Trophoblast cell (in vitro differentiated cells and primary cell): ENCODE data around the gene CD44.
A peak's percentile ranks its signal among the peaks of the same experiment; 100 is the strongest.

Source experiments
- DNase-seq, 2 donors: peaks; one replicate each; pipeline ENCODE4 v3.0.0-alpha.2; 2016
- H2AFZ ChIP-seq: 2 replicates; pipeline ENCODE4 v1.6.1; 2013; ENCODE audit warnings: low read length, moderate library complexity, mild to moderate bottlenecking; ENCODE audit not compliant: insufficient read depth, poor library complexity
- H2AK5ac ChIP-seq: 2 replicates; pipeline ENCODE4 v1.6.1; 2013; ENCODE audit warnings: mild to moderate bottlenecking, low read length
- H2BK120ac ChIP-seq: 2 replicates; pipeline ENCODE4 v1.6.1; 2013; ENCODE audit warnings: low read length, mild to moderate bottlenecking, moderate library complexity; ENCODE audit not compliant: insufficient read depth, poor library complexity
- H2BK12ac ChIP-seq: 2 replicates; pipeline ENCODE4 v1.6.1; 2013; ENCODE audit warnings: mild to moderate bottlenecking, low read length, moderate library complexity
- H2BK5ac ChIP-seq: 2 replicates; pipeline ENCODE4 v1.6.1; 2013; ENCODE audit warnings: low read length, low read depth, moderate library complexity, mild to moderate bottlenecking; ENCODE audit not compliant: poor library complexity
- H3K14ac ChIP-seq: 2 replicates; pipeline ENCODE4 v1.6.1; 2013; ENCODE audit warnings: mild to moderate bottlenecking, low read length
- H3K18ac ChIP-seq: 2 replicates; pipeline ENCODE4 v1.6.1; 2013; ENCODE audit warnings: mild to moderate bottlenecking, low read length
- H3K23ac ChIP-seq: 2 replicates; pipeline ENCODE4 v1.6.1; 2013; ENCODE audit warnings: low read length
- H3K27ac ChIP-seq: 2 replicates; pipeline ENCODE4 v1.5.1; 2013; ENCODE audit warnings: low read depth, mild to moderate bottlenecking, inconsistent platforms, low read length, moderate library complexity
- H3K27me3 ChIP-seq: 2 replicates; pipeline ENCODE4 v1.6.1; 2013; ENCODE audit warnings: inconsistent platforms, mild to moderate bottlenecking, low read length, moderate library complexity; ENCODE audit not compliant: insufficient read depth
- H3K36me3 ChIP-seq, 2 experiments: 1 replicate in 1 of 2; 2 replicates in 1 of 2; pipeline ENCODE4 v1.6.1; 2013; ENCODE audit warnings: low read length in 2 of 2, mild to moderate bottlenecking in 2 of 2, moderate library complexity in 1 of 2; ENCODE audit not compliant: insufficient read depth in 2 of 2, control insufficient read depth in 1 of 2
- H3K4ac ChIP-seq: 2 replicates; pipeline ENCODE4 v1.6.1; 2013; ENCODE audit warnings: low read depth, mild to moderate bottlenecking, low read length, moderate library complexity
- H3K4me1 ChIP-seq, 2 experiments: 1 replicate in 1 of 2; 2 replicates in 1 of 2; pipeline ENCODE4 v1.6.1; 2013; ENCODE audit warnings: low read length in 2 of 2, mild to moderate bottlenecking in 2 of 2, moderate library complexity in 1 of 2; ENCODE audit not compliant: insufficient read depth in 2 of 2, control insufficient read depth in 1 of 2
- H3K4me2 ChIP-seq: 2 replicates; pipeline ENCODE4 v1.6.1; 2013; ENCODE audit warnings: inconsistent platforms, mild to moderate bottlenecking, low read length, moderate library complexity
- H3K4me3 ChIP-seq: 2 replicates; pipeline ENCODE4 v1.5.1; 2013; ENCODE audit warnings: mild to moderate bottlenecking, low read depth, low read length, inconsistent platforms
- H3K79me1 ChIP-seq: one replicate; pipeline ENCODE4 v1.6.1; 2013; ENCODE audit warnings: low read length
- H3K79me2 ChIP-seq: 2 replicates; pipeline ENCODE4 v1.6.1; 2013; ENCODE audit warnings: low read length, mild to moderate bottlenecking; ENCODE audit not compliant: control insufficient read depth, insufficient read depth, poor library complexity
- H3K9ac ChIP-seq: 2 replicates; pipeline ENCODE4 v1.6.1; 2013; ENCODE audit warnings: mild to moderate bottlenecking, low read length
- H3K9me3 ChIP-seq: 2 replicates; pipeline ENCODE4 v1.6.1; 2013; ENCODE audit warnings: low read depth, mild to moderate bottlenecking, control low read depth, inconsistent platforms, low read length; ENCODE audit not compliant: insufficient read depth
- H4K12ac ChIP-seq: 2 replicates; pipeline ENCODE4 v1.6.1; 2013; ENCODE audit warnings: low read depth, mild to moderate bottlenecking, low read length, moderate library complexity
- H4K8ac ChIP-seq: 2 replicates; pipeline ENCODE4 v1.6.1; 2013; ENCODE audit warnings: low read depth, mild to moderate bottlenecking, low read length, moderate library complexity
- H4K91ac ChIP-seq: one replicate; pipeline ENCODE4 v1.6.1; 2013; ENCODE audit warnings: low read depth, mild to moderate bottlenecking, low read length, moderate library complexity
- WGBS: extraction: QIAGEN DNeasy Blood & Tissue Kit; methylation state at CpG from one replicate; pipeline ENCODE4 v1.1.7; 2013; ENCODE audit warnings: missing lambda C conversion rate; ENCODE audit not compliant: insufficient read length, insufficient coverage; ENCODE audit errors: extremely low coverage; 5-methylcytosine and 5-hydroxymethylcytosine counted together

Gene CD44

DNA sequence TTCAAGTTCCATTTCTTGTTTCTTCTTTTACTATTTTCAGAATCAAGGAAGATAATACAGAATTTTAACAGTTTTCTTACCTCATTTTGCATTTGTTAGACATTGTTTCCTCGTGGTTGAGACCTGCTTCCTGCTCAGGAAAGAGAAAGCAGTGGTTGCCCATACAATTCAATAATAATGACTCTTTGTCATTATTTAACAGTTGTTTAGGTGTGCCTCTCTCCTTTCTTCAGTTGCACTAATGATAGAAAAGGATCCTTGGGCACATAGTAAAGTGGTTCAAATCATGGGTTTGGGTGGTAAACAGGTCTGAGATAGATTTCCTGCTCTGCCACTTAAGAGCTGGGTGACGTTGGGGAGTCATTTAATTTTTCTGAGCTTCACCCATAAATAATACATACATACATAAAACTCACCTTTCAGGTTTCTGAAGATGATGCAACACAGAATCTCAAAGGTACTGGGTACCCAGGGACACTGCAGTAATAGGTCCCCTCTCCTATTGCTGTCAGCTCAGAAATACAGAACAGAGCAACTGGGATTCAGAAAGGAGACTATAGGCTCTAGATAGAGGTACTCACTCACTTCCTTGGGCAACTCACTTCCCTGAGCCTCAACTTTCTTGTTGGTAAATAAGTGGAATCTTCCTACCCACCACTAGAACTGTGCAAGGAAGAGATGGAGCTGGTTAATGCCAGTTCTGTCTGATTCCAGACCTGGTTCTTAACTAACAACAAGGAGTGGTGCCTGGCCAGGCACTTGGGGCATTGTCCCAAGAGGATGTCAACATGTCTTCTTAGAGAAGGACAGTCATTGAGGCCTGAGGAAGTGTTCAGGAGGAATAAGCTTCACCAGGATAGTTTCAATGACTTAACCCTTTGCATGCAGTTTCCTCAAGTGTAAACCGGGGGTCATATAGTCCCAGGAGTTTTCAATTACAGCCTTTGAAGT is 34.9 kb downstream of the CD44 start:
- H2AFZ ChIP-seq: no peak overlapping the region
- no peak overlapping the region for H2AK5ac ChIP-seq
- H3K9me3 ChIP-seq: no peaks in the 10 kb centered on the region
- no peaks in the 10 kb centered on the region for H3K79me1 ChIP-seq
- no peak overlapping the region for H2BK12ac ChIP-seq
- H3K9ac ChIP-seq: no peak overlapping the region
- H3K23ac ChIP-seq: peak overlapping the region; percentile 38
- no peak overlapping the region for H2BK120ac ChIP-seq
- H3K4me1 ChIP-seq: peaks cover 0 to 7% of the 10 kb centered on the region in 2 experiments
- H3K27me3 ChIP-seq: no peaks in the 10 kb centered on the region
- H3K27ac ChIP-seq: no peak overlapping the region
- H2BK5ac ChIP-seq: no peak overlapping the region
- no peaks in the 10 kb centered on the region for H3K36me3 ChIP-seq
- no peak overlapping the region for H3K4me2 ChIP-seq
- no peak overlapping the region for H4K8ac ChIP-seq
- no peak overlapping the region for H3K18ac ChIP-seq
- H4K91ac ChIP-seq: no peak overlapping the region
- no peaks in the 10 kb centered on the region for H3K79me2 ChIP-seq
- H4K12ac ChIP-seq: no peak overlapping the region
- no peak overlapping the region for H3K14ac ChIP-seq
- no CpG with 5 or more reads among the region's 3 CpGs for WGBS
- DNase-seq: peak in 1 of 2 donors; percentile 23
- H3K4ac ChIP-seq: no peak overlapping the region
- peak overlapping the region; percentile 43 for H3K4me3 ChIP-seq

DNA sequence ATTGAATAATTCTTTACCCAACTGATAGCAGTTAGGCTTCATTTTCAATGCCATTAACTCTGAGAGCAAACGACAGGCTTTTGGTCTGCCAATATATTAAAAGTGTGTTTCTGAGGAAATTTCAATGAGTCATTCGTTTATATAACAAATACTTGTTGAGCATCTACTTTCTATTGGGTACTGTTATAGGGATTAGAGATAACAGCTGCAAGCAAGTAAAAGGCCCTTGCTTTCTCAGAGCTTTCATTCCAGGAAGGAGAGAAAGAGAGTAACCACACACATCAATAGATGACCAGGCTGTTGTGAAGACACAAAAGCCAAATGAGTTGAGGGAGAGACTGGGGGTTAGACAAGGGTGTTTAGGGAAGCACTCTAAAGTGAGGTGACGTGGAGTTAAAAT is 35.7 kb downstream of the CD44 start:
- H3K27ac ChIP-seq: no peak overlapping the region
- H3K9ac ChIP-seq: no peak overlapping the region
- no peak overlapping the region for H3K4me2 ChIP-seq
- no CpG with 5 or more reads among the region's 3 CpGs for WGBS
- H3K4ac ChIP-seq: no peak overlapping the region
- no peak overlapping the region for H3K18ac ChIP-seq
- H3K79me2 ChIP-seq: no peaks in the 10 kb centered on the region
- no peaks in the 10 kb centered on the region for H3K36me3 ChIP-seq
- no peak overlapping the region for H2BK5ac ChIP-seq
- DNase-seq: no peak
- no peak overlapping the region for H3K14ac ChIP-seq
- no peak overlapping the region for H3K4me3 ChIP-seq
- H4K91ac ChIP-seq: no peak overlapping the region
- no peaks in the 10 kb centered on the region for H3K79me1 ChIP-seq
- H2AK5ac ChIP-seq: no peak overlapping the region
- H4K12ac ChIP-seq: no peak overlapping the region
- no peak overlapping the region for H4K8ac ChIP-seq
- H2AFZ ChIP-seq: no peak overlapping the region
- no peaks in the 10 kb centered on the region for H3K9me3 ChIP-seq
- no peak overlapping the region for H2BK120ac ChIP-seq
- no peak overlapping the region for H3K23ac ChIP-seq
- H3K4me1 ChIP-seq: peaks cover 0 to 7% of the 10 kb centered on the region in 2 experiments
- H2BK12ac ChIP-seq: no peak overlapping the region
- no peaks in the 10 kb centered on the region for H3K27me3 ChIP-seq

DNA sequence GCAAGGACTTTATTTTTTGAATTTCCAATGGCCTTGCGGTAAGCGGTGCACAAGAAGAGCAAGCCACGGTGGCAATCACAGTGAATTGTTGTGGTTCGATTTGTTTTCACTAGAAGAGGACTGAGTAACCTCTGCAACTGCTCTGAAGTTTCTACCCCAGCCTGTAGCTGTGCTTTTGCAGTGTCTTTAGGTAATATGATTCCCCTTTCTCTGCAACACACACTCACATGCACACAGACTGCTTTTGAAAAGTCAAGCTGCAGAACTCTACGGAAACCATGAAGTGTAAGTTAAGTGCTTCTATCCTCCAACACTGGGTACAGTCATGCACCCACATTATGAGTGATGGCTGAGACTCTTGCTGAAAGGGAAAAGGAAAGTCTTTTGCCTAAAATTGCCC is 38.4 kb downstream of the CD44 start:
- WGBS: no CpG with 5 or more reads among the region's 5 CpGs

DNA sequence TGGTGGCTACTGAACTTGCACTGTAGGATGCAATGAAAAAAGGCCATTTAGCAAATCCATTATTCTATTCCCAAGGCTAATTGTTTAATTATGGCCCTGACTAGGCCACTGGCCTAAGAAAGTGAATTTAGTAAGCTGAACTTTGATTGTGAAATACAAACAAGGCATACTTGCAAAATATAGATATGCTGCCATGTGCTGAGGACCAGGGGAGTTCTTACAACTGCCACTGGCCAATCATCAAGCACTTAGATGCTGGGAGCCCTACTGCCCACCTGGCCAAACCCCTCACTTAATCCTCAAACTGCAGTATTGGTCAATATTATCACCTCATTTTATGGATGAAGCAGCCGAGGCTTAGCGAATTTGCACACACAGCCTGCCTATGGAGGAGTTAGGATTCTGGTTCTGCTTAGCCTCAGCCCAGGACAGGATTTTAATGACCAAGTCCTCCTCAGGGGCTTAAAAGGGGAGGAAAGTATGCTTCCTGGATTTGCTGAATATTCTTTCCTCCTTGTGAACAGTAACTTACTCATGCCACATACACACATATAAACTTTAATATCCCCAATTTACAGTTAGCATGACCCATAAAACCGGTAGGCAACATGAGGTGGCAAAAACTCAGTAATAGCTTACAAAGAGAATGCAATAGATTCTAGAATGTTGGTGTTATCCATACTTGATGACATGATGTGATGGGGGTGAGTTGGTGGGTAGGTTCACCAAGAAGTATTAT is 39.3 kb downstream of the CD44 start:
- H3K36me3 ChIP-seq: no peaks in the 10 kb centered on the region
- H3K4me2 ChIP-seq: no peak overlapping the region
- no peak overlapping the region for H3K9ac ChIP-seq
- peaks cover 0 to 7% of the 10 kb centered on the region in 2 experiments for H3K4me1 ChIP-seq
- H2BK5ac ChIP-seq: no peak overlapping the region
- WGBS: no CpG with 5 or more reads among the region's 3 CpGs
- H2BK120ac ChIP-seq: no peak overlapping the region
- H3K27me3 ChIP-seq: no peaks in the 10 kb centered on the region
- H3K4ac ChIP-seq: no peak overlapping the region
- H3K27ac ChIP-seq: no peak overlapping the region
- no peak overlapping the region for H4K8ac ChIP-seq
- H3K4me3 ChIP-seq: no peak overlapping the region
- no peak for DNase-seq
- no peak overlapping the region for H3K14ac ChIP-seq
- no peak overlapping the region for H4K91ac ChIP-seq
- H3K18ac ChIP-seq: no peak overlapping the region
- no peaks in the 10 kb centered on the region for H3K79me1 ChIP-seq
- H4K12ac ChIP-seq: no peak overlapping the region
- H3K23ac ChIP-seq: no peak overlapping the region
- H3K79me2 ChIP-seq: no peaks in the 10 kb centered on the region
- no peak overlapping the region for H2BK12ac ChIP-seq
- H2AK5ac ChIP-seq: no peak overlapping the region
- no peak overlapping the region for H2AFZ ChIP-seq
- no peaks in the 10 kb centered on the region for H3K9me3 ChIP-seq

More for the DNA sequence above, 38.4 kb downstream of the CD44 start:
- H3K27me3 ChIP-seq: no peaks in the 10 kb centered on the region
- H3K18ac ChIP-seq: no peak overlapping the region
- H2BK5ac ChIP-seq: no peak overlapping the region
- H3K4me1 ChIP-seq: peaks cover 0 to 7% of the 10 kb centered on the region in 2 experiments
- no peak overlapping the region for H4K91ac ChIP-seq
- H3K4ac ChIP-seq: no peak overlapping the region
- no peak for DNase-seq
- H3K4me2 ChIP-seq: no peak overlapping the region
- no peak overlapping the region for H2AFZ ChIP-seq
- H3K79me2 ChIP-seq: no peaks in the 10 kb centered on the region
- no peak overlapping the region for H2BK12ac ChIP-seq
- H4K8ac ChIP-seq: no peak overlapping the region
- H4K12ac ChIP-seq: no peak overlapping the region
- no peaks in the 10 kb centered on the region for H3K9me3 ChIP-seq
- H3K9ac ChIP-seq: no peak overlapping the region
- no peak overlapping the region for H3K4me3 ChIP-seq
- H2BK120ac ChIP-seq: no peak overlapping the region
- H3K79me1 ChIP-seq: no peaks in the 10 kb centered on the region
- H2AK5ac ChIP-seq: no peak overlapping the region
- peak overlapping the region; percentile 61 for H3K23ac ChIP-seq
- H3K36me3 ChIP-seq: no peaks in the 10 kb centered on the region
- H3K14ac ChIP-seq: no peak overlapping the region
- no peak overlapping the region for H3K27ac ChIP-seq
